Suprapubic skin (tissue), 4 donors: ENCODE measurements around the gene OR2J1. TPM values are rescaled to one million over a fixed set of nuclear protein-coding genes. Genes with fewer than 3 reads are reported as not detected.

ENCODE experiments used
- DNase-seq, 2 donors: peaks; one replicate each; pipeline ENCODE4 v3.0.0-alpha.2; 2019; ENCODE audit warnings: low spot score in 2 of 2
- H3K27ac ChIP-seq: fragments of 200-600 bp; sonication (generic); one replicate; pipeline ENCODE4 v1.5.1; 2019
- H3K27me3 ChIP-seq: fragments of 200-600 bp; sonication (generic); one replicate; pipeline ENCODE4 v1.5.1; 2019
- H3K36me3 ChIP-seq: fragments of 200-600 bp; sonication (generic); one replicate; pipeline ENCODE4 v1.5.1; 2019
- H3K4me1 ChIP-seq: fragments of 200-600 bp; sonication (generic); one replicate; pipeline ENCODE4 v1.5.1; 2019
- H3K4me3 ChIP-seq: fragments of 200-600 bp; sonication (generic); one replicate; pipeline ENCODE4 v1.5.1; 2019; ENCODE audit warnings: mild to moderate bottlenecking
- H3K9me3 ChIP-seq: fragments of 200-600 bp; sonication (generic); one replicate; pipeline ENCODE4 v1.5.1; 2019
- EP300 ChIP-seq: sonication (generic); formaldehyde crosslinking; IDR thresholded peaks from one replicate; pipeline ENCODE4 v1.6.1; 2017; ENCODE audit warnings: antibody characterized with exemption
- POLR2A ChIP-seq, 2 donors: fragments of 450-650 bp; IDR thresholded peaks; one replicate each; pipeline ENCODE4 v1.6.1; 2017; ENCODE audit warnings: antibody characterized with exemption in 2 of 2, mild to moderate bottlenecking in 2 of 2, moderate library complexity in 2 of 2
- POLR2AphosphoS5 ChIP-seq, 3 donors: sonication (generic); formaldehyde crosslinking; IDR thresholded peaks; one replicate each; pipeline ENCODE4 v1.6.1; 2017; ENCODE audit warnings: antibody characterized with exemption in 3 of 3
- WGBS: methylation state at CpG from one replicate; pipeline ENCODE4 v1.1.5; 2018; 5-methylcytosine and 5-hydroxymethylcytosine counted together
- total RNA-seq, 4 donors: library from RNA; depleted of rRNA; stranded (reverse); fragments of >200 nt; gene quantifications; one replicate each; pipeline ENCODE4 v1.1.0, GENCODE V29; 2016
- TF ChIP-seq, protein P1 (sequence below), 2 donors: fragments of 200-600 bp in 1 of 2; fragments of 450-650 bp in 1 of 2; sonication (generic) in 1 of 2; IDR thresholded peaks; one replicate each; pipeline ENCODE4 v1.5.1; 2016 to 2019; ENCODE audit warnings: antibody characterized with exemption in 2 of 2, mild to moderate bottlenecking in 1 of 2, moderate library complexity in 1 of 2

Gene OR2J1
- total RNA-seq, 4 donors from 2014 or later: not detected

DNA sequence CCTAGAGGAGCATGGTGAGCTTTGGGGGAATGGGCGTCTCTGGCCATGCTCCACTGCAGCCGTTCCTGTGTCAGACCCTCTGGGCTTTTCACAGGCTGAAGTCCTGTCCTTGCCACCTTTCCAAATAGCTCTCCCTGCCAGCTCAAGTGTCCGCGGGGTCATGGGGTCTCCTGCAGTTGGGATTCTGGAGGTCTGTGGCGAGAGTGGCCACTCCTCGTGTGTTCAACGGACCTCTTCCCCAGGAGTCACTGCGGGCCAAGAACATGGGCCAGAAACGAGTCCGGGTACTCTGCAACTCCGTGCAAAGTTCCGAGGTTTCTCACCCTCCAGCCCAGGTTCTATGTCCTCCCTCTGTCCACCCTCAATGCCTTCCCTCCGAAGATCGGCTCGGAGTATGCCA is 16.8 kb upstream of the OR2J1 start:
- no peak for DNase-seq
- peaks cover 4% of the 10 kb centered on the region for H3K9me3 ChIP-seq
- 87% methylated on average over 12 of the region's 15 CpGs for WGBS
- no peak overlapping the region for H3K4me3 ChIP-seq
- no peak overlapping the region for H3K27ac ChIP-seq
- no peaks in the 10 kb centered on the region for H3K36me3 ChIP-seq
- no peaks in the 10 kb centered on the region for H3K27me3 ChIP-seq
- no peaks in the 10 kb centered on the region for H3K4me1 ChIP-seq
- TF ChIP-seq POLR2AphosphoS5 (IDR thresholded peaks at IDR 0.05): no peak

DNA sequence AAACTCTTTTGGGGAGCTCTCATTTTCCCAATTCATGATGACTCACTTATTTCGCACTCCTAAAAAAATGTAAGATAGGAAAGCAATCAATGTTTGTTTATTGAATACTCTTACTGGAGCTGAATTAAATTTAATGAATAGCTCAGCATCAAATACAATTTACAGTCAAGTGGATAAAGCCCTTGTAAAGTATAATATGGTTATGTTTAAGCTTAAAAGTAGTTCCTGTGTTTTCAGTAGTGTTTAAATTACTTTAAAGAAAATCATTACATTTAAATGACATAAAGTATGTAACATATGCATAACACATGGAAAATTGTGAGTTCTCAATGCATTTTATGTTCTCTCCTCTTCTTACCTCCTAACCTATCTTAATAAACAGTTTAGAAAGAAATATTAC is 12.1 kb upstream of the OR2J1 start, which contains the start of gene OR2B3:
TSS of gene OR2B3 (minus strand) at position 101 of the 400 bp plus-strand sequence. CDS start at position 36, 65 bp downstream.
- Histone ChIP-seq H3K4me3 (no peak within 1 kb of the TSS), H3K27ac (no peak within 1 kb of the TSS), H3K27me3 (no peaks in the 10 kb centered on the region), H3K4me1 (no peaks in the 10 kb centered on the region), H3K36me3 (no peaks in the 10 kb centered on the region), H3K9me3 (no peaks in the 10 kb centered on the region)
- 77% methylated on average over 1 of the region's 1 CpG for WGBS
- DNase-seq: no peak
- TF ChIP-seq, protein P1, sequence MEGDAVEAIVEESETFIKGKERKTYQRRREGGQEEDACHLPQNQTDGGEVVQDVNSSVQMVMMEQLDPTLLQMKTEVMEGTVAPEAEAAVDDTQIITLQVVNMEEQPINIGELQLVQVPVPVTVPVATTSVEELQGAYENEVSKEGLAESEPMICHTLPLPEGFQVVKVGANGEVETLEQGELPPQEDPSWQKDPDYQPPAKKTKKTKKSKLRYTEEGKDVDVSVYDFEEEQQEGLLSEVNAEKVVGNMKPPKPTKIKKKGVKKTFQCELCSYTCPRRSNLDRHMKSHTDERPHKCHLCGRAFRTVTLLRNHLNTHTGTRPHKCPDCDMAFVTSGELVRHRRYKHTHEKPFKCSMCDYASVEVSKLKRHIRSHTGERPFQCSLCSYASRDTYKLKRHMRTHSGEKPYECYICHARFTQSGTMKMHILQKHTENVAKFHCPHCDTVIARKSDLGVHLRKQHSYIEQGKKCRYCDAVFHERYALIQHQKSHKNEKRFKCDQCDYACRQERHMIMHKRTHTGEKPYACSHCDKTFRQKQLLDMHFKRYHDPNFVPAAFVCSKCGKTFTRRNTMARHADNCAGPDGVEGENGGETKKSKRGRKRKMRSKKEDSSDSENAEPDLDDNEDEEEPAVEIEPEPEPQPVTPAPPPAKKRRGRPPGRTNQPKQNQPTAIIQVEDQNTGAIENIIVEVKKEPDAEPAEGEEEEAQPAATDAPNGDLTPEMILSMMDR (IDR thresholded peaks at IDR 0.05): no peak
- no peak for TF ChIP-seq EP300

DNA sequence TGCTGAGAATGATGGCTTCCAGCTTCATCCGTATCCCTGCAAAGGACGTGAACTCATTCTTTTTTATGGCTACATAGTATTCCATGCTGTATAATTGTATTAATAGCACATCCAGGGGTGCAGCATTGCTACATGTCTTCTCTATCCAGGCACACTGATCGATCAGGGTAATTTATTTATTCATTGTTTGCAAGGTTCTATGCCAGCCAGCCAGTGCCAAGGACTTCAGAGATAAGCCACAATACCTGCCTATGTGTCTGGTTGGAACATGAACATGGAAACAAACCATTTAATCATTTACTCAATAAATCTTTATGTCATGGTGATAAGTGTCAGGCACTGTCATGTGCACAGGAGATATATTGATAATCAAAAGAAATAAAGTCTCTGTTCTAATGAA is 6.3 kb upstream of the OR2J1 start:
- no peaks in the 10 kb centered on the region for H3K4me1 ChIP-seq
- H3K36me3 ChIP-seq: no peaks in the 10 kb centered on the region
- no peaks in the 10 kb centered on the region for H3K9me3 ChIP-seq
- no peak overlapping the region for H3K27ac ChIP-seq
- H3K27me3 ChIP-seq: no peaks in the 10 kb centered on the region
- H3K4me3 ChIP-seq: no peak overlapping the region
- no peak for DNase-seq
- WGBS: 83% methylated on average over 3 of the region's 3 CpGs
- TF ChIP-seq POLR2AphosphoS5 (IDR thresholded peaks at IDR 0.05) (no peak), POLR2A (IDR thresholded peaks at IDR 0.05) (no peak), EP300 (no peak)
- TF ChIP-seq, protein P1 (IDR thresholded peaks at IDR 0.05): no peak

DNA sequence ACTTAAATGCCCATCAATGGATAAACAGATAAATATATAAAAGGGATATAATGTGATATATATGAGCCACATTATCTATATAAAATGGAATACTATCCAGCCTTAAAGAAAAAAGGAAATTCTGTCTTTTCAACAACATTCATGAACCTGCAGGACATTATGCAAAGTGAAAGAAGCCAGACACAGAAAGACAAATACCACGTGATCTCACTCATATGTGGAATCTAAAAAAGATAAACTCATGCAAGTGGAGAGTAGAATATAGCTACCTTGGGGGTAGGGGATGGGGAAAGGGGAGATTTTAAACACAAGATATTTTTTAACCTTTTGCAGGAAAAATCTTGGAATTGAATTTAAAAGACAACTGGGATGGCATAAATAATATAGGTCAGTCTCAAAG is 1.5 kb upstream of the OR2J1 start:
- Histone ChIP-seq H3K36me3 (no peaks in the 10 kb centered on the region), H3K27ac (no peak overlapping the region), H3K9me3 (no peaks in the 10 kb centered on the region), H3K4me1 (no peaks in the 10 kb centered on the region), H3K27me3 (no peaks in the 10 kb centered on the region), H3K4me3 (no peak overlapping the region)
- TF ChIP-seq POLR2AphosphoS5 (IDR thresholded peaks at IDR 0.05): no peak
- TF ChIP-seq, protein P1 (IDR thresholded peaks at IDR 0.05): no peak
- no peak for TF ChIP-seq POLR2A (IDR thresholded peaks at IDR 0.05)
- TF ChIP-seq EP300: no peak
- WGBS: 55% methylated on average over 1 of the region's 1 CpG
- DNase-seq: no peak

DNA sequence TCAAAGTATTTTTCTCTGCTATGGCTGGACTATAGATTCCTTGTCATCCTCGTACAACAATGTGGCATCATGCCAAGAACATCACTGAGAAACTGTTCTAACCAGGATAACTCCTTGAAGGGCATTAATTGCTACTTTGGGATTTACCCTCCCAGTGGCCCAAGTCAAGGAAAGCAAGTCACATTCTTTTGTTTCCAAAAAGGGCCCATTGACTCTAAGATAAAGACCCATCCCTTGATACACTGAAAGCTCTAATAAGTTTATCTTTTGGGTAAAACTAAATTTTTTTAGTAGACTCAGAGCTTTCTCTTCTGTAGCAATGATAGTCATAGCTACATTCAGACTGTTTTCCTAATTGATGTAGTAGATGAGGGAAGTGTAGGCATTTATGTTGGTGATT is 8.5 kb downstream of the OR2J1 start, which contains the start of gene OR2J3:
TSS of gene OR2J3 (plus strand) at position 301 of the 400 bp plus-strand sequence. CDS start 3,833 bp downstream, outside the sequence.
- WGBS: 14% methylated on average over 1 of the region's 1 CpG
- no peaks in the 10 kb centered on the region for H3K27me3 ChIP-seq

More for the DNA sequence above, 8.5 kb downstream of the OR2J1 start, which contains the start of gene OR2J3:
- no peak for DNase-seq
- Histone ChIP-seq H3K9me3 (no peaks in the 10 kb centered on the region), H3K36me3 (no peaks in the 10 kb centered on the region), H3K4me1 (no peaks in the 10 kb centered on the region), H3K27ac (no peak within 1 kb of the TSS), H3K4me3 (no peak within 1 kb of the TSS)
- TF ChIP-seq, protein P1 (IDR thresholded peaks at IDR 0.05): no peak
- no peak for TF ChIP-seq POLR2AphosphoS5 (IDR thresholded peaks at IDR 0.05)
- TF ChIP-seq EP300: no peak
- TF ChIP-seq POLR2A (IDR thresholded peaks at IDR 0.05): no peak
